GM21786 (cell line): ENCODE data around the gene ETV1.

Source experiments
- ATAC-seq: cut with Tn5 transposase; IDR thresholded peaks from one replicate; pipeline ENCODE4 v1.9.1; 2021; ENCODE audit not compliant: unreplicated experiment

Gene ETV1

GRCh38 chr7:13989126-13989948, at the start of gene ETV1:
Gene ETV1, minus strand, starts transcription at chr7:13989666. Its CDS starts 614 bp downstream, at chr7:13989052.
- ATAC-seq: no peak

- ATAC-seq: no peak
Observed at GRCh38 chr7:14024406-14024805, 34.9 kb upstream of the ETV1 start.

- ATAC-seq: no peak
Observed at GRCh38 chr7:14023838-14024237, 34.4 kb upstream of the ETV1 start.

- ATAC-seq: no peak
Observed at GRCh38 chr7:14023342-14023741, 33.9 kb upstream of the ETV1 start.

- no peak for ATAC-seq
Observed at GRCh38 chr7:14021069-14021468, 31.6 kb upstream of the ETV1 start.

DNA sequence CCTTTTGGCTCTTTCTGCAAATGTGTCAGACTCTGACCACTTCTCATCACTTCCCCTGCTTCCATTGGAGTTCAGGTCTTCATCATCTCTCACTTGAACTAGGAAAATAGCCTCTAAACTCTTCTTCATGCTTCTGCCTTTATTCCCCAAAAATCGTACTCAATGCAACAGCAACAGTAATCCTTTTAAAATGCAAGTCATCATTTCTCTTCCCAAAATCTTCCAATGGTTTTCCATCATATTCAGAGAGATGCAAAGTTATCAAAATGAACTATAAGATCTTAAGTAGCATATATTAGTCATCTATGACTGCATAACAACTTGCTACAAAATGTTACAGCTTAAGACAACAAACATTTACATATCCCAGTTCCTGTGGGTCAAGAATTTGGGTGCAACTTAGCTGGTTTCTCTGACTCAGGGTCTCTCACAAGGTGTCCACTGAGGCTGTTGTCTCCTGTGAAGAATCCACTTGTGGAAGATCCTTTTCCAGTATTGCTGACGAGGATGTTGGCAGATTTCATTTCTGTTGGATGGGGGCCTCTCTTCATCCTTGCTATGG, 31.0 kb upstream of the ETV1 start:
- no peak for ATAC-seq

GRCh38 chr7:14018751-14019150, 29.3 kb upstream of the ETV1 start:
- ATAC-seq: no peak

- no peak for ATAC-seq
Observed at GRCh38 chr7:14016950-14017349, 27.5 kb upstream of the ETV1 start.

GRCh38 chr7:14013898-14014297, 24.4 kb upstream of the ETV1 start:
- no peak for ATAC-seq

DNA sequence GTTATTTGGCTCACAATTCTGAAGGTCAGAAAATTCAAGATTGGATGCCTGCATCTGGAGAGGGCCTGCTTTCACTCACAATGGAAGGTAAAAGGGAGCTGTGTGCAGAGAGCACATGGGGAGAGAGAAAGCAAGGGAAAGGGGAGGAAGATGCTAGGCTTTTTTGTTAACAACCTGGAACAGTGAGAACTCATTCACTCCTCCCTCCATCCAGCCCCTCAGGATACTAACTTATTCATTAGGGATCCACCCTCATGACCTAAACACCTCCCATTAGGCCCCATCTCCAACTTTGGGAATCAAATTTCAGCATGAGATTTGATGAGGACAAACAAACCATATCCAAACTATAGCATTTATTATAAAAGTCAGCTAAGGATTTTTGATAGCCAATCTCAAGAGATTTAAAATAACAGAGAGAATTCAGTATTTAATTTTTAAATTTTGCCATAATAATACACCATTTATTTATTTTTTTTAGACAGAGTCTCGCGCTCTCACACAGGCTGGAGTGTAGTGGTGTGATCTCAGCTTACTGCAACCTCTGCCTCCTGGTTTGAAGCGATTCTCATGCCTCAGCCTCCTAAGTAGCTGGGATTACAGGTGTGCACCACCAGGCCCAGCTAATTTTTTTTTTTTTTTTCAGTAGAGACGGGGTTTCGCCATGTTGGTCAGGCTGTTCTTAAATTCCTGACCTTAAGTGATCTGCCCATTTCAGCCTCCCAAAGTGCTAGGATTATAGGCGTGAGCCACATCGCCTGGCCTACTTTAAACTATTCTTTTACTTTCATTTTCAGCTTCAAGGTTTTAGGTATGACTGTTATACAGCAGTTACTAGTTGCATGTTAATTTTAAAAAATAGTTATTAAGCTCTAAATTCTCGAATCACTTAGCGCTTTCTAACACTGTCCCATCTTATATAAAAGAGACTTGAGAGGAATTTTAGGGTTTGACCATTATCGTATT, 20.3 kb upstream of the ETV1 start:
- no peak for ATAC-seq

GRCh38 chr7:14001139-14001538, 11.7 kb upstream of the ETV1 start:
- ATAC-seq: no peak

- no peak for ATAC-seq
Observed at GRCh38 chr7:14000247-14000646, 10.8 kb upstream of the ETV1 start.

GRCh38 chr7:13998866-13999265, 9.4 kb upstream of the ETV1 start:
- ATAC-seq: no peak

DNA sequence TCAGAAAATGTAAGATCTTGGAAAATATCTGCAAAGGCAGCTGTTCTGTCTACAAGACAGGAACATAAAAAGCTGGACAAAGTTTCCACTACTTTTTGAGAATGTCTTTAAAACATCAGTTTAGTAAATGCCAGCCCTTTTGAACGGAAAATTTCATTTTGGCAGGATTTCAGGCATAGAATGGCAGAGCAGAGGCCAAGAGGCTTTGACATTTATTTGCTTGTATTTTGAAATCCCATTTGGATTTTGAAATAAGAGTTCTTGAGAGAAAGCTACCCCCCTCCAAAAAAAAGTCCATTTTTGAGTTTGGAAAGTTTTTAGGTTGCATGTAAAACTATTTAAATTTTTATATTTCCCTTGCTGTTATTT, 3.1 kb upstream of the ETV1 start:
- ATAC-seq: no peak

- no peak for ATAC-seq
Observed at GRCh38 chr7:13991791-13992595, 2.5 kb upstream of the ETV1 start.

- ATAC-seq: peak; percentile 63
Observed at GRCh38 chr7:13990984-13991790, 1.7 kb upstream of the ETV1 start.

DNA sequence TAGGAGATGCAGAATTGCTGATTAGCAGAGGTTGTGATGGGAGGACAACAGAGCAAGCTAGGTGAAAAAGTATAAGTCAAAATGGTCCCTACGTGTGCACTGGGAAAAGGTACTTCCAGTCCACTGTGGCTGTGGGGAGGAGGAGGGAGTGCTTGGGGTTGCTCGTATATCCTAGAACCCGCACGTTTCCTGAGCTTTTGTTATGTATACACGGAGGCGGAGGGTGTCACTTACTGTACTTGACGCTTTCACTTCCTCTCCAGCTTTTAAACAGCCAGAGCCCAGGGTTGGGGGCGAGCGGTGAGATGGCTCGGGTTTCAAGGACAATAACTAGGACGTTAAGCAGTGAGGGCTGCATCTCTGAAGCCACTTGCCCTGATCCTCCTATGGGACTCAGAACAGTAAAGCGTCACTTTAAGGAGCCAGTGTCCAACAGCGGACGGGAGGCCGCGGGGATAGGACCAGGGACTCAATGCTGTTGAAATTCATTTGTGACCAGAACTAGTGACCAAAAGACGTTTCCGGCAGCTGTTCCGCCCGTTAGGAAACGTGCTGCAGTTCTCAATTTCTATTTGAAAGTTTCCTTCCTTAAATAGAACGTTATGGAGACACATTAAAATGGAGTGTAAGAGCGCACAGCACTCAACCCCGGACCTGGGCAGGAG, 985 bp upstream of the ETV1 start:
- ATAC-seq: peak; percentile 60

DNA sequence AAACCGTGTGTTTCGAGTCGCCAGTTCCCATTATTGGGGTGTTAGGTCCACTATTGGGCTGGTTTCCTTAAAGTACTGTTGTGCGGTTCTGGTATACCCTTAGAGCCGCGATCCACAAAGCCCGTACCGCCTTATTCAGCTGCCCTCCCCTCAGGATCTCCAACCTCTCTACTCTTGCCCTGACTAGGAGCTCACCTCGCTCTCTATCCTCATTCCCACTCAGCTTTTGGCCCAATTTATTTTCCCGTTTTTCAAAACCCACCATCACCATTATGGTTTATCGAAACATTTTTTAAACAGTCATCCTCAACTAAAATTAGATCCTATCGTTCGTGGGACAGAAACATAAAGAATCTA, 461 bp upstream of the ETV1 start:
- ATAC-seq: no peak

GRCh38 chr7:13988731-13989125, 738 bp downstream of the ETV1 start:
- no peak for ATAC-seq

- no peak for ATAC-seq
Observed at GRCh38 chr7:13988065-13988464, 1.4 kb downstream of the ETV1 start.
